ENCODE data around the gene CCDC120. TPM values are rescaled to one million over a fixed set of nuclear protein-coding genes. Genes with fewer than 3 reads are reported as not detected.
A peak's percentile ranks its signal among the peaks of the same experiment; 100 is the strongest.

Gene CCDC120
- total RNA-seq, 2 donors from 2014 or later: 15.0 to 15.7 TPM

DNA sequence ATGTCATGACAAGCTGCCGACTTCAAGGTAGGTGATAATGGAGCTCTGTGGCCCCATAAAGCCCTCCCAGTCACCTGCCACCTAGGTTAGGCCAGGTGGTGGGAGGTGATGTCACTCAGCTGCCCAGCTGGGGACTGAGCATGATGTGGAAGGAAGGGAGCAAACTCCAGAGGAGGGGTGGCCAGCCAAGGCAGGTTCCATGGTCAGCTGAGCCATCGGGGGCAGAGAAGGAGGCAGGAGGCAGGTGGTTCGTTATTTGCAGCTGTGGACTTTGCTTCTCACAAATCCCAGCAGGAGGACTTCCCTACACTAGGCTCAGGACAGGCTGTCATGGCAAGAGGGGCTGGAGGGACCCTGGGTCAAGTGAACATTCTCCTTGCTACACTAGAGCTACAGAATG lies 2.1 kb downstream of the CCDC120 start:
- ATAC-seq (no peak), DNase-seq (no peak)
- intact Hi-C loops (cut with DNase I, micrococcal nuclease): no loop called here

GRCh38 chrX:49061490-49061889 lies 2.7 kb downstream of the CCDC120 start:
- ATAC-seq: no peak
- no peak for DNase-seq
- intact Hi-C loops (cut with DNase I, micrococcal nuclease): no loop called here

- ATAC-seq (no peak), DNase-seq (no peak)
- intact Hi-C loops (cut with DNase I, micrococcal nuclease): no loop called here
Measured at GRCh38 chrX:49061916-49062315, 3.1 kb downstream of the CCDC120 start.

DNA sequence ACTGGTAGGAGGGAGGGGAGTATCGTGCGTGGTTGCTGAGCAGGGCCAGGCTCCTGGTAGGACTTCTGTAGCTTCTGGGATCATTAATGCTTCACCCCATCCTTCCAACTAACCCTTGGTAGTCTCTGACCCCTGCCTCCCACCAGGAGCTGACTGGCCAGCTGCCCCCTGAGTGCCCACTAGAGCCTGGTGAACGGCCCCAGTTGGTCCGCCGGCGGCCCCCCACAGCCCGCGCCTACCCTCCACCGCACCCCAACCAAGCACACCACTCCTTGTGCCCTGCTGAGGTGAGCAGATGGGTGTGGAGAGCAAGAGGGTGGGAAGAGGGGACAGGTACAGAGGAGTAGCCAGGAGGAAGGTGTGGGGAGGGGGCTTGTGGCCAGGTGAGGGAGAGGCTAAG lies 4.9 kb downstream of the CCDC120 start:
- DNase-seq (no peak), ATAC-seq (no peak)
- intact Hi-C loops (cut with DNase I, micrococcal nuclease): no loop called here

GRCh38 chrX:49064303-49064702 lies 5.5 kb downstream of the CCDC120 start:
- ATAC-seq (no peak), DNase-seq (no peak)
- intact Hi-C loops (cut with DNase I, micrococcal nuclease): no loop called here

DNA sequence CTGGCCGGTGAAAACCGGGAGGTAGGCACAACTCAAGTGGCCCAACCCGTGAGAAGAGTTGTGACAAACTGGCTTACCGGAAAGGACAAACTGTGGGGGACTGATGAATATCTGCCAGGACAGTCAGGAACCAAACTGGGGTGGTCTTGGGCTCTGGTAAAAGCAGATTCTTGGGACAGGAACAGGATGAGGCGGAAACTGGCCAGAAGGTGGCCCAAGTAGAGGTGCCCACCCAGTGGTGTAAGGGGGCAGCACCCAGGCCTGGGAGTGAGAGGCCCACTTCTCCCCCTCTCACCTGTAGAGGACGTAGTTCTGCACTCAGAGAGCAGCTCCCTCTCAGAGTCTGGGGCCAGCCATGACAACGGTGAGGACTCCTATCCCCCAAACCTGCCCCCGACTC lies 5.9 kb downstream of the CCDC120 start:
- intact Hi-C loops (cut with DNase I, micrococcal nuclease): no loop called here
- ATAC-seq (no peak), DNase-seq (no peak)

DNA sequence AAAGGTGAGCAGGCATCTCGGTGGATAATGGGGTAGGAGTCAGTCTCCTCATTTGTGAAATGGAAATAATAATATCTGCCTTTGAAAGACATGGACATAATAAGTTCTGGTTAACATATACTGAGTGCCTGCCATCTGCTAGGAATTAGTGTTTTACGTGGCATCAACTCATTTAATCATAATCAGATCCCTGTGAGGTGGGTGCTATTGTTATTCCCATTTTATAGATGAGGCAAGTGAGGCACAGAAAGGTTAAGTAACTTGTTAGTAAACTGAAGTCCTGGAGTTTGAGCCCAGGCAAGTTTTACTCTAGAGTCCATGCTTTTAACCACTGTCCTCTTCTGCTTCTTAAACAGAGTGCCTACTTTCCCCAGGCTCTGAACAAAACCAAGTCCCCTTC lies 7.5 kb downstream of the CCDC120 start:
- ATAC-seq: no peak
- DNase-seq: no peak
- intact Hi-C loops (cut with DNase I, micrococcal nuclease): no loop called here

GRCh38 chrX:49066690-49067089 lies 7.9 kb downstream of the CCDC120 start:
- intact Hi-C loops (cut with DNase I, micrococcal nuclease): no loop called here
- DNase-seq: no peak
- ATAC-seq: no peak

DNA sequence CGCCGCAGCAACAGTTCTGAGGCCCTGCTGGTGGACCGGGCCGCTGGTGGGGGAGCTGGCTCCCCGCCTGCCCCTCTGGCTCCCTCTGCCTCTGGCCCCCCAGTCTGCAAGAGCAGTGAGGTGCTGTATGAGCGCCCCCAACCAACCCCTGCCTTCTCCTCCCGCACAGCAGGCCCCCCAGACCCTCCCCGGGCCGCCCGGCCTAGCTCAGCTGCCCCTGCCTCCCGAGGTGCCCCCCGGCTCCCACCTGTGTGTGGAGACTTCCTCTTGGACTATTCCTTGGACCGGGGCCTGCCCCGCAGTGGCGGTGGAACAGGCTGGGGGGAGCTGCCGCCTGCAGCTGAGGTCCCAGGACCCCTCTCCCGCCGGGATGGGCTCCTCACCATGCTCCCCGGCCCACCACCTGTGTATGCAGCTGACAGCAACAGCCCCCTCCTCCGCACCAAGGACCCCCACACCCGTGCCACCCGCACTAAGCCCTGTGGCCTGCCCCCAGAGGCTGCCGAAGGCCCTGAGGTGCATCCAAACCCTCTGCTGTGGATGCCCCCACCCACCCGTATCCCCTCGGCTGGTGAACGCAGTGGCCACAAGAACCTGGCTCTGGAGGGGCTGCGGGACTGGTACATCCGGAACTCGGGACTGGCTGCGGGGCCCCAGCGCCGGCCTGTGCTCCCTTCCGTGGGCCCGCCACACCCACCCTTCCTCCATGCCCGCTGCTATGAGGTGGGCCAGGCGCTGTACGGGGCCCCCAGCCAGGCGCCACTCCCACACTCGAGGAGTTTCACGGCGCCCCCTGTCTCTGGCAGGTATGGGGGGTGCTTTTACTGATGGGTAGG lies 8.7 kb downstream of the CCDC120 start:
- intact Hi-C loops (cut with DNase I, micrococcal nuclease): no loop called here
- DNase-seq (no peak), ATAC-seq (no peak)

DNA sequence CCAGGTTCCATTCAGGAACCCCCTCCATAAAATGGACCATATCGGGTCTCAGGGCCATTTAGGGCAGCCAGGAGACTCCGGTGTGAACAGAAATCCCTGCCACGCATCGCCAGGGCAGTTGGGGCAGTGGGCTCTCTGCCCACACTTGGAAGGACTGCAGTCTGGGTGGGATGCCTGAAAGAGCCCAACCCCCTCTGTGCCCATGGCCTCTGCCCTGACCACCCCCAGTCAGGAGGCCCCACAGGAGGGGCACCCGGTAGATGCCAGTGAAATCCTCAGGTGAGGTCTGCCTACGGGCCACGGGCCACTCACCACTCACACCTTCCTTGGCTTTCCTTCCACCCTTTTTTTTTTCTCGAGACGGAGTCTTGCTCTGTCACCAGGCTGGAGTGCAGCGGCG lies 10.2 kb downstream of the CCDC120 start:
- no peak for DNase-seq
- ATAC-seq: no peak
- intact Hi-C loops (cut with DNase I, micrococcal nuclease): no loop called here

- no peak for ATAC-seq
- intact Hi-C loops (cut with DNase I, micrococcal nuclease): no loop called here
- no peak for DNase-seq
Measured at GRCh38 chrX:49070988-49071387, 12.2 kb downstream of the CCDC120 start.

GRCh38 chrX:49071877-49072711 lies 13.3 kb downstream of the CCDC120 start:
- intact Hi-C loops (cut with DNase I, micrococcal nuclease): no loop called here
- DNase-seq: peak; percentile 55 to 82
- peak; percentile 54 for ATAC-seq

GRCh38 chrX:49072712-49073095 lies 13.9 kb downstream of the CCDC120 start:
- ATAC-seq: no peak
- no peak for DNase-seq
- intact Hi-C loops (cut with DNase I, micrococcal nuclease): no loop called here

GRCh38 chrX:49073601-49074575 lies 15.1 kb downstream of the CCDC120 start, which contains the start of gene PRAF2:
Gene PRAF2, minus strand, starts transcription at chrX:49074002. Its CDS starts 15 bp downstream, at chrX:49073987.
- intact Hi-C loops (cut with DNase I, micrococcal nuclease): no loop called here
- ATAC-seq: peak; percentile 91
- peak; percentile 91 to 92 for DNase-seq

GRCh38 chrX:49075347-49075746 lies 16.5 kb downstream of the CCDC120 start:
- intact Hi-C loops (cut with DNase I, micrococcal nuclease): no loop called here
- DNase-seq: no peak
- no peak for ATAC-seq

DNA sequence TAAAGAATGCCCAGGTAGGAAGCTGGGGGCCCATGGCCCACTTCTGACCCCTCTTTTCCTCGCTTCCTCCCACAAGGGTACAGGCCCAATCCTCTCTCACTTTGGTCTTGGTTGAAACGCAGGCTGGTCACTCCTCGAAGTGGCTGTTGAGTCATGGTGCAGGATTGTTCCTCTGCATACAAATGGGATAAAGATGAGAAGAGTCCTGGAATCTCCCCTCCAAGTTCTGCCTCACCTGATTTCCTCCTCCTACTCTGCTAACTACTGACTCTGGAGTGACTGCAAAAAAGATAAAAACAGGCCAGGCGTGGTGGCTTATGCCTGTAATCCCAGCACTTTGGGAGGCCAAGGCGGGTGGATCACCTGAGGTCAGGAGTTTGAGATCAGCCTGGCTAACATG lies 19.1 kb downstream of the CCDC120 start:
- no peak for DNase-seq
- intact Hi-C loops (cut with DNase I, micrococcal nuclease): no loop called here
- no peak for ATAC-seq

DNA sequence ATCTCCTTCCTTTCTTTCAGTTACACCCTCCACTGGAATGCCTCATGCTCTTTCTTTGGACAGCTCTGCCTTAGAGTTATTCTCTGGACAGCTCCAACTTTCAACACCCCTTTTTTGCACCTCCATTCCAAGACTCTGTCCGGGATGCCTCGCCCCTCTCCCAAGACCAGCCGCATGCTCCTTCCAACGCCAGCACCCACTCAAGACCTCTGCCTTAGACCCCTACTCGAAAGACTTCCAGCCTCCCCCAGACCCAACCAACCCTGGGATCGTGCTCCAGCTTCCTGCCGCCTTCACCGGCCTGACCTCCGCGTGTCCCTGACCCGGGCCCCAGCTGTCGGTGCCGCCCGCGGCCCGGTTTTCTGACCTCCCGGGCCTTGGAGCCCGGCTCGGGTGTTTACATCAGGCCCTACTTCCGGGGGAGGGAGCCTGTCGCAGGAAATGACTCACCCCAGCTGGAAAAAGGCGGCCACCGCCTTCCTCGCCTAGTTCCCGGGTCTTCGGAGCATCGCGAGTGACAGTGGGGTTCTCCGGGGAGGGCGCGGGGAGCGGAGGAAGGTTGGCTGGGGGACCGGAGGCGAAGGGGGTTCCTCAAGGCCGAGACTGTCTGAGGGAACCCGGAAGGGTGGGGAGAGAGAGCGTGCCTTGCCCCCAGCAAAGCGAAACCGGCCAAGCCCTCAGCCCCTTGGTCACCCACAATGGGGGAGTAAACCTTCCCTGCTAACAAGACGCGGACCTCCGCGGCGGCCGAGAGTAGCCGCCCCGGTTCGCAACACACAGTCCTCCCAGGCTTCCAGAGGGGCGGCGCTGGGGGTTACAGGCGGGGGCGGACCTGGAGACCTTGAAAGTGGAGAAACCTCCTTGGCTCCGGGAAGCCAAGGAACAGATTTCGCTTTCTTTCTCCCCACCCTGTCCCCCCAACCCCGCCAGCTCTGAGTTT lies 21.0 kb downstream of the CCDC120 start, which contains the start of gene WDR45:
TSS of gene WDR45 (minus strand) at position 399 of the 940 bp plus-strand sequence. CDS start 1,792 bp downstream, outside the sequence.
- peak; percentile 93 for ATAC-seq
- peak; percentile 75 to 77 for DNase-seq
- intact Hi-C loops (cut with DNase I, micrococcal nuclease): no loop called here
